Parathyroid adenoma (tissue), 2 donors: ENCODE measurements around the gene NCLN.

Experiments
- H2AFZ ChIP-seq: fragments of 300-600 bp; sonication (generic); one replicate; pipeline ENCODE4 v1.7.0; 2017; ENCODE audit warnings: antibody characterized with exemption, mild to moderate bottlenecking
- H3K27ac ChIP-seq: fragments of 300-600 bp; sonication (generic); one replicate; pipeline ENCODE4 v1.7.0; 2017
- H3K27me3 ChIP-seq: fragments of 300-600 bp; sonication (generic); one replicate; pipeline ENCODE4 v1.7.0; 2017; ENCODE audit warnings: low read length; ENCODE audit not compliant: control insufficient read depth, insufficient read depth
- H3K36me3 ChIP-seq: fragments of 300-600 bp; sonication (generic); one replicate; pipeline ENCODE4 v1.7.0; 2017; ENCODE audit warnings: low read length; ENCODE audit not compliant: control insufficient read depth, insufficient read depth
- H3K4me1 ChIP-seq: fragments of 300-600 bp; sonication (generic); one replicate; pipeline ENCODE4 v1.7.0; 2017; ENCODE audit warnings: control low read depth
- H3K4me2 ChIP-seq: fragments of 300-600 bp; sonication (generic); one replicate; pipeline ENCODE4 v1.7.0; 2017; ENCODE audit warnings: low read length
- H3K4me3 ChIP-seq: fragments of 300-600 bp; sonication (generic); one replicate; pipeline ENCODE4 v1.7.0; 2017; ENCODE audit warnings: low read depth, low read length
- H3K79me2 ChIP-seq: fragments of 300-600 bp; sonication (generic); one replicate; pipeline ENCODE4 v1.7.0; 2017; ENCODE audit warnings: control low read depth
- H3K9ac ChIP-seq: fragments of 300-600 bp; sonication (generic); one replicate; pipeline ENCODE4 v1.7.0; 2017; ENCODE audit warnings: mild to moderate bottlenecking
- H3K9me3 ChIP-seq: fragments of 300-600 bp; sonication (generic); one replicate; pipeline ENCODE4 v1.7.0; 2017; ENCODE audit warnings: low read length; ENCODE audit not compliant: control insufficient read depth
- TF ChIP-seq, protein P1 (sequence below): fragments of 300-600 bp; sonication (generic); IDR thresholded peaks from one replicate; pipeline ENCODE4 v1.7.0; 2017; ENCODE audit warnings: antibody characterized with exemption, mild to moderate bottlenecking
- donor health status: primary hyperparathyroidism.

Gene NCLN

GRCh38 chr19:3239367-3239766 is 53.6 kb downstream of the NCLN start:
- Histone ChIP-seq H3K4me2 (no peak overlapping the region), H3K27me3 (no peaks in the 10 kb centered on the region), H3K79me2 (no peaks in the 10 kb centered on the region), H2AFZ (no peak overlapping the region), H3K36me3 (no peaks in the 10 kb centered on the region), H3K9me3 (no peaks in the 10 kb centered on the region), H3K9ac (no peak overlapping the region), H3K27ac (no peak overlapping the region), H3K4me1 (no peaks in the 10 kb centered on the region), H3K4me3 (no peak overlapping the region)
- TF ChIP-seq, protein P1, sequence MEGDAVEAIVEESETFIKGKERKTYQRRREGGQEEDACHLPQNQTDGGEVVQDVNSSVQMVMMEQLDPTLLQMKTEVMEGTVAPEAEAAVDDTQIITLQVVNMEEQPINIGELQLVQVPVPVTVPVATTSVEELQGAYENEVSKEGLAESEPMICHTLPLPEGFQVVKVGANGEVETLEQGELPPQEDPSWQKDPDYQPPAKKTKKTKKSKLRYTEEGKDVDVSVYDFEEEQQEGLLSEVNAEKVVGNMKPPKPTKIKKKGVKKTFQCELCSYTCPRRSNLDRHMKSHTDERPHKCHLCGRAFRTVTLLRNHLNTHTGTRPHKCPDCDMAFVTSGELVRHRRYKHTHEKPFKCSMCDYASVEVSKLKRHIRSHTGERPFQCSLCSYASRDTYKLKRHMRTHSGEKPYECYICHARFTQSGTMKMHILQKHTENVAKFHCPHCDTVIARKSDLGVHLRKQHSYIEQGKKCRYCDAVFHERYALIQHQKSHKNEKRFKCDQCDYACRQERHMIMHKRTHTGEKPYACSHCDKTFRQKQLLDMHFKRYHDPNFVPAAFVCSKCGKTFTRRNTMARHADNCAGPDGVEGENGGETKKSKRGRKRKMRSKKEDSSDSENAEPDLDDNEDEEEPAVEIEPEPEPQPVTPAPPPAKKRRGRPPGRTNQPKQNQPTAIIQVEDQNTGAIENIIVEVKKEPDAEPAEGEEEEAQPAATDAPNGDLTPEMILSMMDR: no peak

- TF ChIP-seq, protein P1: no peak
- Histone ChIP-seq H3K36me3 (no peaks in the 10 kb centered on the region), H3K27me3 (no peaks in the 10 kb centered on the region), H3K4me2 (no peak overlapping the region), H3K27ac (no peak overlapping the region), H3K9me3 (no peaks in the 10 kb centered on the region), H3K9ac (no peak overlapping the region), H3K4me1 (no peaks in the 10 kb centered on the region), H2AFZ (no peak overlapping the region), H3K79me2 (no peaks in the 10 kb centered on the region), H3K4me3 (no peak overlapping the region)
Observed at GRCh38 chr19:3243819-3244700, 58.3 kb downstream of the NCLN start.

- Histone ChIP-seq H3K9me3 (no peaks in the 10 kb centered on the region), H3K4me3 (no peak overlapping the region), H3K27me3 (no peaks in the 10 kb centered on the region), H3K4me2 (no peak overlapping the region), H3K4me1 (no peaks in the 10 kb centered on the region), H3K36me3 (no peaks in the 10 kb centered on the region), H3K27ac (no peak overlapping the region), H3K79me2 (no peaks in the 10 kb centered on the region), H3K9ac (no peak overlapping the region), H2AFZ (no peak overlapping the region)
- TF ChIP-seq, protein P1: no peak
Observed at GRCh38 chr19:3245050-3245449, 59.3 kb downstream of the NCLN start.

DNA sequence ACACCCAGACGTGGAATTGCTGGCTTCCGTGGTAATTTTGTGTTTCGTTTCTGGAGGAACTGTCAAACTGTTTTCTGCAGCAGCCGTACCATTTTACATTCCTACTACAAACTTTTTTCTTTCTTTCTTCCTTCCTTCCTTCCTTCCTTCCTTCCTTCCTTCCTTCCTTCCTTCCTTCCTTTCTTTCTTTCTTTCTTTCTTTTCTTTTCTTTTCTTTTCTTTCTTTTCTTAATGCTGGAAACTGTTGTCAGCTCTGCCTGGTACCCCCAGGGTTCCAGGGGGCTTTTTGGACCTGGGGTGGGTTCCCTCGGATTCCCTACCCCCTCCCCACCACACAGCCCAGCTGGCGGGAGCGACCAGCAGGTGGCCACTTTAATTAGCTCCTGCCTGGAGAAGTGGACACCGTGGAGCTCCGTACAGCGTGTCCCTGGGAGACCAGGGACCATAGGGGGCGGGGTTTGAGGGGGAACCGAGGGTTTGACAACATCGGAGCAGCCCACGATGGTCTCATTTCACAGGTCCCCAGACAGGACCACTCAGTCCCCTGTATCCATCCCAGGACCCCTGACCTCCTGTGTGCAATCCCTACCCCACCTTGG is 63.1 kb downstream of the NCLN start:
- H3K4me1 ChIP-seq: no peaks in the 10 kb centered on the region
- no peaks in the 10 kb centered on the region for H3K27me3 ChIP-seq
- no peak overlapping the region for H3K4me3 ChIP-seq
- TF ChIP-seq, protein P1: no peak
- H3K9ac ChIP-seq: no peak overlapping the region
- no peaks in the 10 kb centered on the region for H3K9me3 ChIP-seq
- no peaks in the 10 kb centered on the region for H3K79me2 ChIP-seq
- no peak overlapping the region for H3K27ac ChIP-seq
- H3K4me2 ChIP-seq: no peak overlapping the region
- no peaks in the 10 kb centered on the region for H3K36me3 ChIP-seq
- H2AFZ ChIP-seq: no peak overlapping the region
